Osteoblast (primary cell): Measurements from ENCODE around the gene ADRA2C. TPM values are rescaled to one million over a fixed set of nuclear protein-coding genes. Genes with fewer than 3 reads are reported as not detected.

Experiments used
- DNase-seq: peaks from one replicate; pipeline ENCODE4 v3.0.0; 2011; ENCODE audit warnings: low spot score, mixed read lengths; ENCODE audit not compliant: insufficient read length; ENCODE audit errors: missing footprints
- H2AFZ ChIP-seq: 2 replicates; pipeline ENCODE4 v1.6.0; 2011; ENCODE audit warnings: mild to moderate bottlenecking, low read length
- H3K27ac ChIP-seq: 2 replicates; pipeline ENCODE4 v1.5.1; 2011; ENCODE audit warnings: mild to moderate bottlenecking, low read depth, low read length, moderate library complexity
- H3K27me3 ChIP-seq: 2 replicates; pipeline ENCODE4 v1.6.0; 2012; ENCODE audit warnings: mild to moderate bottlenecking, control low read depth, inconsistent platforms, low read length, moderate library complexity; ENCODE audit not compliant: insufficient read depth
- H3K36me3 ChIP-seq: 2 replicates; pipeline ENCODE4 v1.5.1; 2011; ENCODE audit warnings: mild to moderate bottlenecking, low read length, control low read depth, moderate library complexity; ENCODE audit not compliant: insufficient read depth
- H3K4me1 ChIP-seq: 2 replicates; pipeline ENCODE4 v1.5.1; 2011; ENCODE audit warnings: mild to moderate bottlenecking, low read length, control low read depth, moderate library complexity; ENCODE audit not compliant: insufficient read depth
- H3K4me2 ChIP-seq: 2 replicates; pipeline ENCODE4 v1.6.0; 2011; ENCODE audit warnings: mild to moderate bottlenecking, low read length; ENCODE audit not compliant: insufficient read depth
- H3K4me3 ChIP-seq: fragments of 200-600 bp; sonication (generic); 3 replicates; pipeline ENCODE4 v1.5.1; 2012; ENCODE audit warnings: mild to moderate bottlenecking, low read length, inconsistent platforms; ENCODE audit not compliant: insufficient read depth
- H3K79me2 ChIP-seq: 2 replicates; pipeline ENCODE4 v1.6.0; 2012; ENCODE audit warnings: mild to moderate bottlenecking, low read length, control low read depth, inconsistent platforms; ENCODE audit not compliant: insufficient read depth
- H3K9me3 ChIP-seq: 2 replicates; pipeline ENCODE4 v1.5.1; 2011; ENCODE audit warnings: low read depth, low read length, control low read depth
- H4K20me1 ChIP-seq: 2 replicates; pipeline ENCODE4 v1.6.0; 2012; ENCODE audit warnings: mild to moderate bottlenecking, low read length, control low read depth; ENCODE audit not compliant: insufficient read depth
- total RNA-seq: library from RNA; depleted of rRNA; stranded (reverse); fragments of >200 nt; gene quantifications from 2 replicates; pipeline ENCODE4 v1.2.3, GENCODE V29; 2012
- TF ChIP-seq, protein P1 (sequence below): IDR thresholded peaks from 2 replicates; pipeline ENCODE4 v1.5.1; 2011; ENCODE audit warnings: mild to moderate bottlenecking, low read depth, low read length, moderate library complexity; ENCODE audit errors: extremely low read depth

Gene ADRA2C
- total RNA-seq, 1 donor, result 1.1 TPM

DNA sequence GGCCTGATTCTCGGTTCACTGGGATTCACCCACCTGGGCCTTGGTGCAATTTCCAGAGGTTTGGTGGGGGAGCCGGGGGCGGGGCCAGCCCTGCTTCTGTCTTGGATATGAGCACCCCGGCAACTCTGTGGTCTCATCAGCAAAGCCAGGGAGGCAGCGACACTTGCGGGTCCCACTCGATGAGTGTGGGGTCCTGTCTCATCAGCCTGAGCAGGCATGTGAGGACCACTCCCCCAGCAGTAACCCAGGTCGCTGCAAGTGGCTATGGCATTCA, 19.0 kb downstream of the ADRA2C start:
- no peak overlapping the region for H2AFZ ChIP-seq
- H3K36me3 ChIP-seq, result no peaks in the 10 kb centered on the region
- no peak overlapping the region for H3K27ac ChIP-seq
- no peaks in the 10 kb centered on the region for H4K20me1 ChIP-seq
- H3K4me1 ChIP-seq, result no peaks in the 10 kb centered on the region
- DNase-seq, result no peak
- H3K27me3 ChIP-seq, result no peaks in the 10 kb centered on the region
- H3K4me3 ChIP-seq, result no peak overlapping the region
- TF ChIP-seq, protein P1, sequence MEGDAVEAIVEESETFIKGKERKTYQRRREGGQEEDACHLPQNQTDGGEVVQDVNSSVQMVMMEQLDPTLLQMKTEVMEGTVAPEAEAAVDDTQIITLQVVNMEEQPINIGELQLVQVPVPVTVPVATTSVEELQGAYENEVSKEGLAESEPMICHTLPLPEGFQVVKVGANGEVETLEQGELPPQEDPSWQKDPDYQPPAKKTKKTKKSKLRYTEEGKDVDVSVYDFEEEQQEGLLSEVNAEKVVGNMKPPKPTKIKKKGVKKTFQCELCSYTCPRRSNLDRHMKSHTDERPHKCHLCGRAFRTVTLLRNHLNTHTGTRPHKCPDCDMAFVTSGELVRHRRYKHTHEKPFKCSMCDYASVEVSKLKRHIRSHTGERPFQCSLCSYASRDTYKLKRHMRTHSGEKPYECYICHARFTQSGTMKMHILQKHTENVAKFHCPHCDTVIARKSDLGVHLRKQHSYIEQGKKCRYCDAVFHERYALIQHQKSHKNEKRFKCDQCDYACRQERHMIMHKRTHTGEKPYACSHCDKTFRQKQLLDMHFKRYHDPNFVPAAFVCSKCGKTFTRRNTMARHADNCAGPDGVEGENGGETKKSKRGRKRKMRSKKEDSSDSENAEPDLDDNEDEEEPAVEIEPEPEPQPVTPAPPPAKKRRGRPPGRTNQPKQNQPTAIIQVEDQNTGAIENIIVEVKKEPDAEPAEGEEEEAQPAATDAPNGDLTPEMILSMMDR, result no peak
- H3K79me2 ChIP-seq, result no peaks in the 10 kb centered on the region
- no peaks in the 10 kb centered on the region for H3K9me3 ChIP-seq
- no peak overlapping the region for H3K4me2 ChIP-seq

DNA sequence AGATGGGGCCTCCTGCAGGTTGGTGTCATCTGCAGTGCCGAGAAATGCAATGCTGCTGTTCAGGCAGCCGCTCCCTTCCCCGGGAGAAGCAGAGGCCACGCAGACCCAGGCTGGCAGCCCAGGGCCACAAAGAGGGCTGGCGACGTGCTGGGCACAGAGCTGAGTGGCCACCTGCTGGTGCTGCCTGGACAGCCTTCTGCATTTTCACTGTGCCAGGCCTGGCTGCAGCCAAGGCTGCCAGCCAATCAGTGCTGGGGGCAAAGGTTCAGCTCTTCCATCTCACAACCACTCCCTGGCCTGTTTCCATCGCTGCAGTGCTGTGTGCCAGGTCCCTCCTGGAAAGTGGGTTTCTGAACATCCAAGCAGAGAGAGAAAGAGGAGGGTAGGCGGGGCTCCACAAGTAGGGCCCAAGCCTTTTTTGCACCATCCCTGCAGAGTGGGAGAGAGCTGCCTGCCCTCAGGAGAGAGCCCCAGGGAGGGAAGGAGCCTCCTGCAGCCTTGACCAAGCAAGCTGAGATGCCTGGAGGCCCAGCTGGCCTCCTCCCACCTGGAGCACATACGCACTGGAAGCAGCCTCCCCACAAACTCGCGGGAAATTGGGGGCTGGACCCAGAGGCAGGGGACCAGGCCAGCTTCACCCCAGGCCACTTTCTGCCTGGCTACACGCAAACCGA, 20.1 kb downstream of the ADRA2C start:
- no peaks in the 10 kb centered on the region for H4K20me1 ChIP-seq
- H3K79me2 ChIP-seq, result no peaks in the 10 kb centered on the region
- no peak overlapping the region for H3K4me3 ChIP-seq
- no peak overlapping the region for H2AFZ ChIP-seq
- H3K27ac ChIP-seq, result no peak overlapping the region
- no peak overlapping the region for H3K4me2 ChIP-seq
- H3K27me3 ChIP-seq, result no peaks in the 10 kb centered on the region
- no peaks in the 10 kb centered on the region for H3K4me1 ChIP-seq
- peak; percentile 83 for DNase-seq
- no peaks in the 10 kb centered on the region for H3K9me3 ChIP-seq
- no peaks in the 10 kb centered on the region for H3K36me3 ChIP-seq
- TF ChIP-seq, protein P1, result peak; percentile 12

DNA sequence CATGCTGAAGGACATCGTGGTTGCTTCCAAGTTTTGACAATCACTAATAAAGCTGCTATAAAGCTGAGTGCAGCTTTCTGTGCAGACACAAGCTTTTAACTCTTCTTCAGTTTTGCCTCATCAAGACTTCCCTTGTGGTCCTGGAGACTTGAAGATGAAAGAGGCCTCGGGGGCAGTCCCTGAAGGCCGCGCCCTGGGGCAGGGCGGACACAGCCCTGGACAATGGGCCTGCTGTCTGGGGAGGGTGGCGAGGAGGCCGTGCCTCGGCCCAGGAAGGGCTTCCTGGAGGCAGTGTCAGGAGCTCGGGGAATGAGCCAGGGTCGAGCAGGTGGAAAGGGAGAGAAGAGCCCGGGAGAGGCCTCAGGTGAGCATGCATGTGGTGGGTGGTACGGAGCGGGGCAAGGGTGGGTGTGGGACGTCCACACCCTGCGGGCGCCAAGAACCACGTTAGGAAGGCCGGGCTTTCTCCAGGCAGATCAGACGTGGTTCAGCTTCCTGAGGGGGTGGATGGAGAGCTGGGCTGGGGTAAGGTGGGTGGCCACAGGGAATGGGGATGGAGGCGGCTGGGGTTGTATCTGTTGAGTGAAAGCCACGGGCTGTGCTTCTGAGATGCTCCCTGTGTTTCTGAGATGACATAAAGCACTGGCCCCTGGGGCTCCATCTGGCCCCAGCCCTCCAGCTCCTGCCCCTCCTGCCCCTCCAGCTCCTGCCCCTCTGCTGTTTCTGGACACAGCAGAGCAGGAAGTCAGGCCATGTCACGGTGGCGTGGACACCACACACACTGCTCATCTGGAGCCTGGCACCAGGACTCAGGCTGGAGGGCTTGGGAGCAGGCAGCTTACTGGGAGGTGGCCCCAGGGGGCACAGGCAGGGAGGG, 21.5 kb downstream of the ADRA2C start:
- Histone ChIP-seq H3K9me3 (no peaks in the 10 kb centered on the region), H4K20me1 (no peaks in the 10 kb centered on the region), H3K4me1 (no peaks in the 10 kb centered on the region), H3K36me3 (no peaks in the 10 kb centered on the region), H3K4me3 (no peak overlapping the region), H3K27me3 (no peaks in the 10 kb centered on the region), H3K27ac (no peak overlapping the region), H3K4me2 (no peak overlapping the region), H3K79me2 (no peaks in the 10 kb centered on the region), H2AFZ (no peak overlapping the region)
- no peak for DNase-seq
- TF ChIP-seq, protein P1, result no peak

DNA sequence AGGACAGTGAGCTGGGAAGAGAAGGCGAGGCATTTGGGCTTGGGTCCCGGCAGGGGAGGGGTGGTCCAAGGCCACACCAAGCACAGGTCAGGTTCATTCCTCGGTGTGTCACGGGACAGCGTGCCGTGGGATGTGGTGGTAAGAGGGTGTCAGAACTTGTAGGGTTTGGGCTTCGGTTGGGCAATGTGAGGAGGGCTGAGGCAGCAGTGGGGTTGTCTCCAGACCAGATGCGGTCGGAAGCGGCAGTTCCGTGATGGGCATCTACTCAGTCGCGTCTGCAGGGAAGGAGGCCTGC, 22.1 kb downstream of the ADRA2C start:
- no peak for DNase-seq
- H3K4me2 ChIP-seq, result no peak overlapping the region
- H3K9me3 ChIP-seq, result no peaks in the 10 kb centered on the region
- H3K79me2 ChIP-seq, result no peaks in the 10 kb centered on the region
- no peak overlapping the region for H3K27ac ChIP-seq
- H4K20me1 ChIP-seq, result no peaks in the 10 kb centered on the region
- H2AFZ ChIP-seq, result no peak overlapping the region
- no peaks in the 10 kb centered on the region for H3K4me1 ChIP-seq
- no peaks in the 10 kb centered on the region for H3K36me3 ChIP-seq
- TF ChIP-seq, protein P1, result no peak
- no peak overlapping the region for H3K4me3 ChIP-seq
- no peaks in the 10 kb centered on the region for H3K27me3 ChIP-seq
